HG03378 (cell line): ENCODE results near the gene SLC1A3.

Experiments used
- ATAC-seq: cut with Tn5 transposase; IDR thresholded peaks from one replicate; pipeline ENCODE4 v1.9.1; 2021; ENCODE audit warnings: mild to moderate bottlenecking, moderate library complexity; ENCODE audit not compliant: unreplicated experiment

The SLC1A3 gene

GRCh38 chr5:36710039-36710438 is 103.6 kb downstream of the SLC1A3 start:
- ATAC-seq: no peak

DNA sequence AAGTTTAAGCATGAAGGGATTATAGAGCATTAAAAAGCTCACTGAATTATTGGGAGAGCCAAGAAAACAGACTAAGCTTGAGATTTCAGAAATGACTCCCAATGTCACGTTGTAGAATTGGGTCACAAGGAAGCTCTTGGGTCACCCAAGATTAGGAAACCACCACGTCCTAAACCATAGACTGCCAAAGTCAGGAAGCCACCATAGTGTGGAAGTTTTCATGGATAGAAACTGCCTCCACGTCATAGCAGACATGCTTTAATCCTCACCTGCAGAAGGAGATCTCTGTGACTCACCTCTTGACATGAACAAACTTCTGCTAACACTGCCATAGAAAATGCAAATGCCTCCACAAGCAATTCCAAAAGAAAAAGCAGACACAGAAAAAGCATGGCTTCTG is 106.3 kb downstream of the SLC1A3 start:
- ATAC-seq: no peak

DNA sequence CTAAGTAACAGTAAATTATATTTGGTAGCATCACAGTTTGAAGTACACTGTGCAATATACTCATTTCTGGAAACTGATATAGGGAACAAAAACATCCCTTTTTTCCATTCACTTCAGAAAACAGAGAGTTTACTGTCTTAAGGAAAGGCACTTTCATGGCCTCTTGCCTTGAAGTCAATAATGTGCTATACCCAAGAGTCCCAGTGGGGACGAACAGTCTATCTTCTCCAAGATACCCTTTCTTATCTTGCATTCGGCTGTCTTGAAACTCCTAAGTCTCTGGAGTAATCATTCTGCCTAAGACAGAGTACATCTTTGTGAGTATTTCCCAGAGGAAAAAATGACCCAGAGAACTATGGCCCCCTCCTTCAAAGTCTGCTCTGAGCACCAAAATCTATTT is 107.1 kb downstream of the SLC1A3 start:
- no peak for ATAC-seq

GRCh38 chr5:36717131-36717695 is 110.8 kb downstream of the SLC1A3 start:
- no peak for ATAC-seq

DNA sequence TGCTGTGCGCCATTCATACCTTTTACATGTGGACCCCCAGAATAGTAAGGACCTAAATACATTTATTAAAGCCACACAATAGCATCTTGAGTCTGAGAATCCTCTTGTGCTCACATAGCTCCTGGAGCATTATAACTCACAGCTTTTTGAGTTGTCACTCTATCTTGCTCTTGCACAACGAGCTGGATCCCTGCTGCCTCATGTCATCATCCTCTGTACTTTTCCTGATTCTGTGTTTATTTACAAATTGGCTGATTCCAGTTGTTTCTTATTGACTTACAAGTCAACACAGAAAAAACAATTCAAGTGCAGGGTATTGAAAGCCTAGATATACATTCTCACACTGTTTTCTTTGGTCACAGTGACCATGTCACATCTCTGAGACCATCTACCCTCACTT is 112.9 kb downstream of the SLC1A3 start:
- no peak for ATAC-seq

- ATAC-seq: peak; percentile 23
Measured at GRCh38 chr5:36720688-36721087, 114.3 kb downstream of the SLC1A3 start.

GRCh38 chr5:36721664-36722235 is 115.3 kb downstream of the SLC1A3 start:
- no peak for ATAC-seq

DNA sequence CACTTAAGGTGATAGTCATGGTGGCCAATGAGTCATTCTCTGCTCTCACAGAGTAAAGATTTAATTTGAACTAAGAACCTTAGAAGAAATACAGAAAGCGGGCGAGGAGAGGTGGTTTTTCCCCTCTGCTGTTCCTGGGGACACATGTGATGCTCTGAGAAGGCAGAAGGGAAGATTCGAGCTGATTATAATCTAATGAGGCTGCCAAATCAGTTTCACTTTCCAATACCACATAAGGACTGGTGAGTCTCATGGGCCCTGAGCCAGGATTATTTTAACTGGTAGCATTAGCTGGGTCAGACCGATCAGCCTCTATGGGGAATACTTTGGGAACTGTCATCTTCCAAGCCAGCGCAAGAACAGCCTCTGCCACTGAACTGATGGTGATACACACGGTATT is 116.5 kb downstream of the SLC1A3 start:
- peak; percentile 32 for ATAC-seq

DNA sequence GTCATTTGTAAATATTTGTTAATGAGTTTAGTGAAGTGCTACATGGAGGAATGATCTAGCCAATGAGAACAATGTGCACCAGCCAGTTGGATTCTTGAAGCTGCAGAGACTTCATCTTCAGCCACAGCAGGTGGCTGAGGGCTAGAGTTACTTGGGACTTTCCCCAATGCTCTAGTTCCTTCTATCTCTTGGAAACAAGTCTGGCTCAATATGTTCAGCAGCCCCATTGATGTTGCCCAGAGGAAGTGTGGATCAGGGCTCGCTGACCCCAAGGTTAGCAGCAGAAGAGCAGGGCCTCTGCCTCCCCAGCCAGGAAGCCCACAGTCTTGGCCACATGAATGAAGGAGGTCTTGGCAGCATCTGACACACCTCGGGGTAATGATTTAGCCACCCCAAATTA is 117.5 kb downstream of the SLC1A3 start:
- ATAC-seq: peak; percentile 43

DNA sequence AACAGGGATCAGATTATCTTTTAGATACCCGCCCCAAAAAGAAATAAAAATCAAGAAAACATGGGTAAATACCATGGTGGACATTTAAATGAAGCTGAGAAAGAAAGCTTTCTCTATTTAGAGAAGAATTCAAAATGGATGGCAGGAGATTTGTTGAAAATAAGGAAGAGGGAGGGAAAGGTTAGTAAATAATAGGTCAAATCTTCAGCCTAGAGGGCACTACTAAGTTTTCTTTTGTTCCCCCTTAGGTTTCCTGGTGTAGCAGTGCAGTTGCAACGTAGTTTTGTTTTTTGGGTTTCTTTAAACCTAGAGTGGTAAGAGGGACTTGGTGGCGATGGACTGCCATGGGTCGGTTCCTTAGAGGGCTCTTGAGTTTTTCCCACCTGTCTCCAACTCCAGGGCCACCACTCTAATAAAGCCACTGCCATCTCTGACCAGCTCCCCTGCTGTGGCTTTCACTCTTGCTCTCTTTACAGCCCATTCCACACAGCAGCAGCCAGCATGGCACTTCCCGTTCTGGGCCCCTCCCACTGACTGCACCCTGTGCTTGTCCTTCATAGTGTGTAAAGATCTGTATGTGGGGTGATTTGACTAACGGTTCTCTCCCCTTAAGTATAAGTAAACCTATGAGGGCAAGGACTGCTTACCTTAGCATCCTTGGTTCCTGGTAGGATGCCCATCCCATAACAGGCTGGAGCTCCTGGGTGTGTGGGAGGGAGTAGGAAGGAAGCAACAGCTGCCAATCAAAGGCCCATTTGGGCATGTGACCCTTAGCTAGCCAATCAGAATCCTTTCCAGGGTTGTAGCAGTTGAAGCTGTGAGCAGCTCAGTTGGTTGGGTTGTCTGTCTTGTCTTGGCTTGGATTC is 118.3 kb downstream of the SLC1A3 start:
- peak; percentile 73 for ATAC-seq

- no peak for ATAC-seq
Measured at GRCh38 chr5:36726317-36726716, 119.9 kb downstream of the SLC1A3 start.

DNA sequence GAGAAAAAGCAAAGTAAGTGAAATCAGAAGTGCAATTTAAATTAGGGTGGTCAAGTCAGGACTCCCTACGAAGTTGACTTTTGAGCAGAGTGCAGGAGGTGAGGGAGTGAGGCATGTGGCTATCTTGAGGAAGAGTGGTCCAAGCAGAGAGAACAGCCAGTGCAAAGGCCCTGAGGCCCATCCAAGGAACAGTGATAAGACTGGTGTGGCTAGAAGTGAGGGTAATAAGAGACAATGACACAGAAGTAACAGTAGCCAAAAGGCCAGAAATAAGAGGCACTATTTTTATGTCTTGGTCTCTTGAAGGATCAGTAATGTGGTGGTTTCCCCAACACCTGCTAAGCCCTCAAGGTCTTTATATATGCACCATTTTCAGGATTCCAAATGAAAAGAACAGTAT is 120.4 kb downstream of the SLC1A3 start:
- no peak for ATAC-seq

GRCh38 chr5:36728697-36729543 is 122.5 kb downstream of the SLC1A3 start:
- ATAC-seq: no peak

DNA sequence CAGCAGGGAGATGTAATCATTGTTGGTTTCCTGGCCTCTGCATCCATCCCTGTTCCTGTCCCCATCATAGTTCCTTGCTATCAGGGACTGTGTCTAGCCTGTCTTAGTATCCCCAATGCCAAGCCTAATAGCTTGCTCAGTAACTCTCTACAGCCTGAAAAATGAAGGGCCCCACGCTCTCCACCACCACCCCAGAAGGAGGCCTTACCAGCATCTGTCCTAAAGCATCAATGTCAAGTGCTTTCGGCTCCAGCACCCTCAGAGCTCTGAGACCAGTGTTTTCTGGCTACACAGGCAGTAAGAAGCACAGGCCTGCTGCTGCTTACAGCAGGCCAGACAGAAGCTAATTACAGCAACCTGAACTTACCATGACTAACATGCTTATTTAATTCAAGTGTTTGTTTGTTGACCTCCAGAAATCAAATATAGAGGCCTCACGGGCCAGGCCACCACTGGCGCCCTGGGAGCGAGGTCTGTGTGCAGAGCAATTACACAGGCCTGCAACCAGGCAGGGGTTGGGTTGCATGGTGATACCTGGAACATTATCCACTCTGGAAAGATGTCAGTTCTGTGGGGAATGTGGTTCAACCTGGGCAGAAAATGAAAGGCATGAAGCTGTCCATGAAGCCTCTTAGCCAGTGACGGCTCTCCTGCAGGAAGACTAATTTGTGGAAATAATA is 124.3 kb downstream of the SLC1A3 start:
- ATAC-seq: no peak

DNA sequence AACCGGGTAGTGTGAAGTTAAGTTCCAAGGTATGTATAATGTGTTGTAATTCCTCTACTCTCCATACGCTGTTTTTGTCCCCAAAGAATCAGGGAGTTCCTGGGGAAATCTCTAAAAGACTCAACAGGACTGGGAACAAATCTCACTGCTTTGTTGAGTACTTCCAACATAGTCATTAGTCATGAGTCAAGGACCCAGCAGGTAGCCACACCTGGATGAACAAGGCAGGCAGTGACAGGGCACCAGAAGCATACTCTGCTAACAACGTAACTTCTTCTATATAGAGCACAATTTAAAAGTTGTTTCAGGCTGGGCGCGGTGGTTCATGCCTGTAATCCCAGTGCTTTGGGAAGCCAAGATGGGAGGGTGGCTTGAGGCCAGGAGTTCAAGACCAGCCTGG is 126.8 kb downstream of the SLC1A3 start:
- ATAC-seq: no peak

GRCh38 chr5:36734422-36734821 is 128.0 kb downstream of the SLC1A3 start:
- no peak for ATAC-seq

DNA sequence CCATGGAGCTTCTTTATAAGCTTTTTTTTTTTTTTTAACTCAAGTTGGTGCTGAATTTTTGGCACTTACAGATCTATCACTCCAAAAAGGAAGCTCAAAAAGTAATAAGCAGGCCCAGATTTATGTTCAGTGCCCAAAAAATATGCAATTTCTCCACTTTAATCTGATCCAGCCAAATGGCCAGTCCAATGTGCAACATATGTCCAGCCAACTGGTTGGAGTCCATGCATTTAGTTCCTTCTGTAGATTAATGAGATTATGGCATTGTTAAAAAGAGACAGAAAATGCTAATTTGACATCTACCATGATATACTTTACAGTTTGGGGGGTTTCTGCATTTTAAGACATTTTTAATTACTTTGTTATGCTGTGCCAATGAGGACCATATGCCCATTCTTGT is 129.5 kb downstream of the SLC1A3 start:
- no peak for ATAC-seq
